Measurements from ENCODE around the gene GAS2L2.

Gene GAS2L2

DNA sequence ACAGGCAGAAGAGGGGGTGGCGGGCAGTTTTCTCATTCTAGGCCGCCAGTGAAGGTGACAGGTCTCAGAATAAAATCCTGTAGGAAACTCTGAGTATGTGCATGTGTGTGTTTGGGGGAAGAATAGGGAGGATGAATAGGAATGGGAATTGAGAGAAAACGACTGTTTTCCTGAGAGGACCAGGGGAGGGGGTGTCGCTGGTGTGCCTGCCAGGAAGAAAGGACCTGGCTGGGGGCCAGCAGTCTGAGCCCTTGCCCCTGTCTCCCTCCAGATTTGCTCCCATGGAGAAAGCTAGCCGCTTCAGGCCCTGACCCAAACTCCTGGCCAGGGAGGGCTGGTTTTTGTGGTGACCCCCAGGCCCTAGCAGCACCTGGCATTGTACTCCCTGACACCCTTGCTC, 22.0 kb upstream of the GAS2L2 start:
- Histone ChIP-seq H3K4me1 (ENCODE audit: low read length) (no peaks in the 10 kb centered on the region), H3K79me2 (ENCODE audit: low read length) (no peaks in the 10 kb centered on the region), H4K20me1 (ENCODE audit: insufficient read depth, low read length) (no peaks in the 10 kb centered on the region), H3K36me3 (replicated peaks; ENCODE audit: low read depth, low read length) (no peaks in the 10 kb centered on the region), H3K4me2 (ENCODE audit: low read length) (no peak overlapping the region), H3K4me3 (ENCODE audit: low read length) (no peak overlapping the region), H2AFZ (ENCODE audit: low read depth, low read length) (no peak overlapping the region), H3K9ac (ENCODE audit: low read length) (no peak overlapping the region), H3K27me3 (ENCODE audit: low read depth, low read length) (peaks cover 49% of the 10 kb centered on the region), H3K27ac (ENCODE audit: low read length) (no peak overlapping the region), H3K9me3 (ENCODE audit: insufficient read depth, low read length) (no peaks in the 10 kb centered on the region)
- TF ChIP-seq, protein P1, sequence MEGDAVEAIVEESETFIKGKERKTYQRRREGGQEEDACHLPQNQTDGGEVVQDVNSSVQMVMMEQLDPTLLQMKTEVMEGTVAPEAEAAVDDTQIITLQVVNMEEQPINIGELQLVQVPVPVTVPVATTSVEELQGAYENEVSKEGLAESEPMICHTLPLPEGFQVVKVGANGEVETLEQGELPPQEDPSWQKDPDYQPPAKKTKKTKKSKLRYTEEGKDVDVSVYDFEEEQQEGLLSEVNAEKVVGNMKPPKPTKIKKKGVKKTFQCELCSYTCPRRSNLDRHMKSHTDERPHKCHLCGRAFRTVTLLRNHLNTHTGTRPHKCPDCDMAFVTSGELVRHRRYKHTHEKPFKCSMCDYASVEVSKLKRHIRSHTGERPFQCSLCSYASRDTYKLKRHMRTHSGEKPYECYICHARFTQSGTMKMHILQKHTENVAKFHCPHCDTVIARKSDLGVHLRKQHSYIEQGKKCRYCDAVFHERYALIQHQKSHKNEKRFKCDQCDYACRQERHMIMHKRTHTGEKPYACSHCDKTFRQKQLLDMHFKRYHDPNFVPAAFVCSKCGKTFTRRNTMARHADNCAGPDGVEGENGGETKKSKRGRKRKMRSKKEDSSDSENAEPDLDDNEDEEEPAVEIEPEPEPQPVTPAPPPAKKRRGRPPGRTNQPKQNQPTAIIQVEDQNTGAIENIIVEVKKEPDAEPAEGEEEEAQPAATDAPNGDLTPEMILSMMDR (IDR thresholded peaks at IDR 0.05; ENCODE audit: low read depth, low read length): no peak
- no peak for TF ChIP-seq EZH2phosphoT487 (IDR thresholded peaks at IDR 0.05; ENCODE audit: low read depth)

DNA sequence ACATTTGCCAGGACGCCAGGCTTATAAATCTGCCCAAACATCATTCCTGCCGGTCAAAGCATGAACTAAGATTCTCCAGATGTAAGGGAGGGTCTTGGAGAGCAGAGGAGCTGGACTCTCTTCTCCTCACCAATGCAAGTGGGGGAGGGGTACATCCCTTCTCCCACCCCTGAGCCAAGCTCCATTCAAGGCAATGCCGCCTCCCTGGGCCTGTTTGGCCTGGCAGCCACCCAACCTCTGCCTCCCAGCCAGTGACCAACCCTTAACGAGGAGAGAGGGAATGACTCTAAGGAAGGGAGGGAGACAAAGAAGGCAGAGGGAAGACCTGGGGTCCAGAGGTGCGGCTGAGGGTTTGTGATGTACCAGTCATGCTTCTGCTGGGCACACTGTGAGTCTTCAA, 21.5 kb upstream of the GAS2L2 start:
- no peaks in the 10 kb centered on the region for H3K79me2 ChIP-seq (ENCODE audit: low read length)
- no peak overlapping the region for H3K9ac ChIP-seq (ENCODE audit: low read length)
- H3K9me3 ChIP-seq (ENCODE audit: insufficient read depth, low read length): no peaks in the 10 kb centered on the region
- no peak overlapping the region for H3K4me3 ChIP-seq (ENCODE audit: low read length)
- H3K4me1 ChIP-seq (ENCODE audit: low read length): no peaks in the 10 kb centered on the region
- H4K20me1 ChIP-seq (ENCODE audit: insufficient read depth, low read length): no peaks in the 10 kb centered on the region
- H3K4me2 ChIP-seq (ENCODE audit: low read length): no peak overlapping the region
- TF ChIP-seq, protein P1 (IDR thresholded peaks at IDR 0.05; ENCODE audit: low read depth, low read length): no peak
- TF ChIP-seq EZH2phosphoT487 (IDR thresholded peaks at IDR 0.05; ENCODE audit: low read depth): no peak
- H3K27me3 ChIP-seq (ENCODE audit: low read depth, low read length): peaks cover 46% of the 10 kb centered on the region
- no peak overlapping the region for H2AFZ ChIP-seq (ENCODE audit: low read depth, low read length)
- H3K36me3 ChIP-seq (replicated peaks; ENCODE audit: low read depth, low read length): no peaks in the 10 kb centered on the region
- no peak overlapping the region for H3K27ac ChIP-seq (ENCODE audit: low read length)

DNA sequence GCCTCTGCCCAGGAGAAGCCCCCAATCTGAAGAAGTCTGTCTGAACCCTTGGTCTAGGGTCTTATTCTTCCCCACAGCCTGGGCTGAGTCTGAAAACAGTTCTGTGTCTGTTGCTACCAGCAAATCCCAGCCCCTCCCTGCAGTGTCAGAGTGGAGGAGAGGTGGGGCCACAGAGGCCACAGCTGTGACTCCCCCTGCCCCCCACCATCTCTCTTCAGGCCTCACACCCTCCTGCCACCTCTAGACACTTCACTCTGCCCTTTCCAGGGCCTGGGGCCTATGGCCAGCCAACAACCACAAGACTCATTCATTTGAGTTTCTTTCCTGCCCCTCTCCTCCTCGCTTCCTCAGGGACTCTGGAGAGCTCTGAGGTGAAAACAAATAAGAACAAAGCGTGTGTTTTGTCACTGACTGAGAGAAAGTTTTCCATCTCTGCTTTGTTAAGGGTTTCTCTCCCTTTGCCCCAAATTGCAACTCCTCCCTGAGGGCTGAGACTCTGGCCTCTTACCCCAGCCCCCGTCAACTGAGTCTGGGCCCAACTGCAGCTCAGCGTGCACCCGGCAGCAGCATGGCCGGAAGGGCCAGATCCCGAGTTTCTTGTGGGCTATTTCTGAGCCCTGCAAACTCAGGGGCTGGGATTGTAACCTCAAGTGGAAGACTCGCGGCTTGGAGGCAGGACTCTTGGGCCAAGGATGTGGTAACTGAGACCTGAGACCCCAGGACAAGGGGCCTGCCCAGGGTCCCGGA, 20.8 kb upstream of the GAS2L2 start:
- Histone ChIP-seq H3K9me3 (ENCODE audit: insufficient read depth, low read length) (no peaks in the 10 kb centered on the region), H3K79me2 (ENCODE audit: low read length) (no peaks in the 10 kb centered on the region), H3K27me3 (ENCODE audit: low read depth, low read length) (peaks cover 43% of the 10 kb centered on the region), H4K20me1 (ENCODE audit: insufficient read depth, low read length) (no peaks in the 10 kb centered on the region), H2AFZ (ENCODE audit: low read depth, low read length) (no peak overlapping the region), H3K27ac (ENCODE audit: low read length) (no peak overlapping the region), H3K4me2 (ENCODE audit: low read length) (no peak overlapping the region), H3K4me3 (ENCODE audit: low read length) (no peak overlapping the region), H3K4me1 (ENCODE audit: low read length) (no peaks in the 10 kb centered on the region), H3K9ac (ENCODE audit: low read length) (no peak overlapping the region), H3K36me3 (replicated peaks; ENCODE audit: low read depth, low read length) (no peaks in the 10 kb centered on the region)
- TF ChIP-seq, protein P1 (IDR thresholded peaks at IDR 0.05; ENCODE audit: low read depth, low read length): no peak
- TF ChIP-seq EZH2phosphoT487 (IDR thresholded peaks at IDR 0.05; ENCODE audit: low read depth): no peak

GRCh38 chr17:35773129-35773528, 20.1 kb upstream of the GAS2L2 start:
- H3K27me3 ChIP-seq (ENCODE audit: low read depth, low read length): peaks cover 38% of the 10 kb centered on the region
- no peak overlapping the region for H2AFZ ChIP-seq (ENCODE audit: low read depth, low read length)
- H3K9me3 ChIP-seq (ENCODE audit: insufficient read depth, low read length): no peaks in the 10 kb centered on the region
- no peak overlapping the region for H3K27ac ChIP-seq (ENCODE audit: low read length)
- no peaks in the 10 kb centered on the region for H3K4me1 ChIP-seq (ENCODE audit: low read length)
- H4K20me1 ChIP-seq (ENCODE audit: insufficient read depth, low read length): no peaks in the 10 kb centered on the region
- H3K36me3 ChIP-seq (replicated peaks; ENCODE audit: low read depth, low read length): no peaks in the 10 kb centered on the region
- no peaks in the 10 kb centered on the region for H3K79me2 ChIP-seq (ENCODE audit: low read length)
- no peak for TF ChIP-seq EZH2phosphoT487 (IDR thresholded peaks at IDR 0.05; ENCODE audit: low read depth)
- TF ChIP-seq, protein P1 (IDR thresholded peaks at IDR 0.05; ENCODE audit: low read depth, low read length): no peak
- H3K9ac ChIP-seq (ENCODE audit: low read length): no peak overlapping the region
- H3K4me2 ChIP-seq (ENCODE audit: low read length): no peak overlapping the region
- no peak overlapping the region for H3K4me3 ChIP-seq (ENCODE audit: low read length)
